PC-9 (cell line): ENCODE results near the gene WASF1.
"Not testable (repeated sequence)": the region's sequence is repeated elsewhere in the genome, so short reads cannot be mapped to it uniquely, and the experiment has no call there.

ENCODE experiments used
- EZH2 ChIP-seq: fragments of 200-600 bp; sonication (generic); IDR thresholded peaks from 2 replicates; pipeline ENCODE4 v1.8.0; 2017; ENCODE audit warnings: antibody characterized with exemption, low read depth
- TF ChIP-seq, protein P1 (sequence below): fragments of 200-600 bp; sonication (generic); conservative IDR thresholded peaks from 2 replicates; pipeline ENCODE4 v1.6.1; 2017; ENCODE audit warnings: mixed run types, antibody characterized with exemption, mild to moderate bottlenecking, moderate library complexity

DNA sequence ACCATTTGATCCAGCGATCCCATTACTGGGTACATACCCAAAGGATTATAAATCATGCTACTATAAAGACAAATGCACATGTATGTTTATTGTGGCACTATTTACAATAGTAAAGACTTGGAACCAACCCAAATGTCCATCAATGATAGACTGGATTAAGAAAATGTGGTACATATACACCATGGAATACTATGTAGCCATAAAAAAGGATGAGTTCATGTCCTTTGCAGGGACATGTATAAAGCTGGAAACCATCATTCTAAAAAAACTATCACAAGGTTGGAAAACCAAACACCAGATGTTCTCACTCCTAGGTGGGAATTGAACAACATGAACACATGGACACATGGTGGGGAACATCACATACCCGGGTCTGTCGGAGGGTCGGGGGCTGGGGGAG is 57.8 kb downstream of the WASF1 start:
- TF ChIP-seq, protein P1, sequence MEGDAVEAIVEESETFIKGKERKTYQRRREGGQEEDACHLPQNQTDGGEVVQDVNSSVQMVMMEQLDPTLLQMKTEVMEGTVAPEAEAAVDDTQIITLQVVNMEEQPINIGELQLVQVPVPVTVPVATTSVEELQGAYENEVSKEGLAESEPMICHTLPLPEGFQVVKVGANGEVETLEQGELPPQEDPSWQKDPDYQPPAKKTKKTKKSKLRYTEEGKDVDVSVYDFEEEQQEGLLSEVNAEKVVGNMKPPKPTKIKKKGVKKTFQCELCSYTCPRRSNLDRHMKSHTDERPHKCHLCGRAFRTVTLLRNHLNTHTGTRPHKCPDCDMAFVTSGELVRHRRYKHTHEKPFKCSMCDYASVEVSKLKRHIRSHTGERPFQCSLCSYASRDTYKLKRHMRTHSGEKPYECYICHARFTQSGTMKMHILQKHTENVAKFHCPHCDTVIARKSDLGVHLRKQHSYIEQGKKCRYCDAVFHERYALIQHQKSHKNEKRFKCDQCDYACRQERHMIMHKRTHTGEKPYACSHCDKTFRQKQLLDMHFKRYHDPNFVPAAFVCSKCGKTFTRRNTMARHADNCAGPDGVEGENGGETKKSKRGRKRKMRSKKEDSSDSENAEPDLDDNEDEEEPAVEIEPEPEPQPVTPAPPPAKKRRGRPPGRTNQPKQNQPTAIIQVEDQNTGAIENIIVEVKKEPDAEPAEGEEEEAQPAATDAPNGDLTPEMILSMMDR, result not testable (repeated sequence)
- TF ChIP-seq EZH2, result not testable (repeated sequence)
